Motor neuron (in vitro differentiated cells): ENCODE data around the gene TBC1D21. TPM values are rescaled to one million over a fixed set of nuclear protein-coding genes. Genes with fewer than 3 reads are reported as not detected.

Experiments used
- ATAC-seq, 8 experiments: fragments of 200-7000 bp; cut with Tn5 transposase; replicated peaks in 6 of 8; 2 replicates each; pipeline ENCODE4 v1.8.0; 2021; ENCODE audit warnings: mild to moderate bottlenecking in 8 of 8, moderate library complexity in 8 of 8
- H3K27ac ChIP-seq, 2 donors: fragments of 250-450 bp; sonication (Bioruptor Pico); 2 replicates each; pipeline ENCODE4 v1.9.0; 2021; ENCODE audit warnings: antibody characterized with exemption in 2 of 2, mild to moderate bottlenecking in 2 of 2, moderate library complexity in 1 of 2
- H3K4me1 ChIP-seq, 2 donors: fragments of 250-450 bp; sonication (Bioruptor Pico); replicated peaks in 1 of 2; 2 replicates each; pipeline ENCODE4 v1.6.1; 2021; ENCODE audit warnings: antibody characterized with exemption in 2 of 2, mild to moderate bottlenecking in 2 of 2, moderate library complexity in 1 of 2
- H3K4me3 ChIP-seq, 5 donors: fragments of 250-450 bp; sonication (Bioruptor Pico); 2 replicates each; pipeline ENCODE4 v1.9.0; 2021; ENCODE audit warnings: antibody characterized with exemption in 5 of 5, mild to moderate bottlenecking in 5 of 5, moderate library complexity in 4 of 5
- WGBS, 10 experiments: fragments of 450-650 bp; shearing (Covaris generic); methylation state at CpG; one replicate each; pipeline ENCODE4 v1.0.0; 2022; 5-methylcytosine and 5-hydroxymethylcytosine counted together
- in situ Hi-C, 9 experiments: fragments of 400-800 bp; cut with MboI; loops; one replicate each; pipeline ENCODE4 v1.15.0; 2021; ENCODE audit warnings: low sequenced_read_pairs in 9 of 9, low pct_unique_long_range_greater_than_20kb in 2 of 9; ENCODE audit not compliant: unreplicated experiment in 9 of 9
- total RNA-seq, 8 experiments: library from RNA; unstranded; fragments of 300-600 nt; gene quantifications; 2 replicates each; pipeline versions ENCODE4 v1.2.3 to v1.2.4, GENCODE V29; 2022

TBC1D21 gene
- total RNA-seq, 8 experiments from 2014 or later = not detected

DNA sequence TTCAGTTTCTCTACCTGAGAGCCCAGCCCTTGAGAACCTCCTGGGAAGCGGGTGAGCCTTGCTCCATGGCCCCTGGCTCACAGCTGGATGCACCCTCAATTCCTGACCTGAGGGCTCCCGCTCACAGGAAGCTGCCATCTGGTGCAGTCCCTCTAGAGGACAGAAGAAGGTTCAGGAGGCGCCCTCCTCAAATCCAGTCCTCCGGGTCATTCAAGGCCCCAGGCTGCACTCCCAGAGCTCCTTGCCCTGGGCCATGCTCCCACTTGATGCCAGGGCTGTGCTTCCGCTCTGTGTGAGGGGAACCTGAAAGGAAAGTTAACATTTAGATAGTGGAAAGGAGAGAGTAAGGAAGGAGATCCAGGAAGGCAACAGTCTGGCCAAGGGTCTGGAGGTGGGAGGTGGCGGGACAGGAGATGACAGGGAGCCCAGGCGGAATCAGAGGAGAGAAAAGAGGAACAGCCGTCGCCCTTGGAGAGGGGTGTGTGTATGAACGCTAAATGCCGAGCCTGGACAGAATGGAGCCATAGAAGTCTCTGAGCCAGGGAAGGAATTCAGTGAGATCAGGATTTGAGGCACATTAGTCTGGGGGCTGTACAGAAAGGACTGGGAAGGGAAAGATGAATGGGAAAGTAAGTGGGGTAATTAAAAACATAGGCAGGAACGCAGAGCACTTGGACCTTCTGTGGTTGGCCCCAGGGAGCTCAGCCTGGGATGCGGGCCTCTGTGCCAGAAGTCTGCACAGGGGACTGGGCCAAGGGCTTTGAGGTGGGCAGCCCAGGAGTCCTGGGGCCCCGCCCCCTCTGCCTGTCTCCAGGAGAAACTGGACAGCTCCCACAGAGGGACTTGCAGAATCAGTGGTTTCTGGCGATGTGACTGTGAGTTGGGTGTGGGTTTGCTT is 26.1 kb downstream of the TBC1D21 start:
- H3K4me1 ChIP-seq = peaks cover 24 to 27% of the 10 kb centered on the region in 2 donors
- no peak overlapping the region for H3K4me3 ChIP-seq
- in situ Hi-C loops = loop anchor here in 1 of 9 experiments (25.0 kb wide), 1 partner anchor 187 kb away; no protein-coding TSS in a partner anchor
- WGBS, 10 experiments = 40 to 100% (median 80%) methylated on average over 1 to 7 of the region's 15 CpGs; no CpG with 5 or more reads in 2 of the 10 experiments
- ATAC-seq = peak in 7 of 8 experiments; percentile 2 to 26 (median 15)
- no peak overlapping the region for H3K27ac ChIP-seq

GRCh38 chr15:73900095-73900712 is 26.8 kb downstream of the TBC1D21 start:
- peaks cover 22 to 24% of the 10 kb centered on the region in 2 donors for H3K4me1 ChIP-seq
- H3K27ac ChIP-seq = no peak overlapping the region
- in situ Hi-C loops = loop anchor here in 1 of 9 experiments (25.0 kb wide), 1 partner anchor 188 kb away; no protein-coding TSS in a partner anchor
- peak in 2 of 8 experiments; percentile 17 to 66 for ATAC-seq
- H3K4me3 ChIP-seq = no peak overlapping the region
- WGBS, 10 experiments = 0 to 73% (median 52%) methylated on average over 1 to 3 of the region's 10 CpGs; no CpG with 5 or more reads in 6 of the 10 experiments

- H3K4me3 ChIP-seq = no peak overlapping the region
- ATAC-seq = no peak
- WGBS, 10 experiments = 67 to 100% (median 80%) methylated on average over 1 to 3 of the region's 7 CpGs; no CpG with 5 or more reads in 3 of the 10 experiments
- in situ Hi-C loops = loop anchor here in 1 of 9 experiments (25.0 kb wide), 1 partner anchor 189 kb away; no protein-coding TSS in a partner anchor
- H3K4me1 ChIP-seq = peaks cover 22 to 24% of the 10 kb centered on the region in 2 donors
- H3K27ac ChIP-seq = no peak overlapping the region
These were observed 27.9 kb downstream of the TBC1D21 start for GRCh38 chr15:73901126-73901810.

GRCh38 chr15:73902121-73903020 is 29.0 kb downstream of the TBC1D21 start:
- in situ Hi-C loops = loop anchor here in 1 of 9 experiments (25.0 kb wide), 1 partner anchor 190 kb away; no protein-coding TSS in a partner anchor
- peaks cover 22% of the 10 kb centered on the region in 2 donors for H3K4me1 ChIP-seq
- 50 to 80% (median 60%) methylated on average over 1 to 7 of the region's 11 CpGs; no CpG with 5 or more reads in 3 of the 10 experiments for WGBS, 10 experiments
- no peak overlapping the region for H3K27ac ChIP-seq
- no peak overlapping the region for H3K4me3 ChIP-seq
- peak in 5 of 8 experiments; percentile 6 to 62 (median 51) for ATAC-seq

DNA sequence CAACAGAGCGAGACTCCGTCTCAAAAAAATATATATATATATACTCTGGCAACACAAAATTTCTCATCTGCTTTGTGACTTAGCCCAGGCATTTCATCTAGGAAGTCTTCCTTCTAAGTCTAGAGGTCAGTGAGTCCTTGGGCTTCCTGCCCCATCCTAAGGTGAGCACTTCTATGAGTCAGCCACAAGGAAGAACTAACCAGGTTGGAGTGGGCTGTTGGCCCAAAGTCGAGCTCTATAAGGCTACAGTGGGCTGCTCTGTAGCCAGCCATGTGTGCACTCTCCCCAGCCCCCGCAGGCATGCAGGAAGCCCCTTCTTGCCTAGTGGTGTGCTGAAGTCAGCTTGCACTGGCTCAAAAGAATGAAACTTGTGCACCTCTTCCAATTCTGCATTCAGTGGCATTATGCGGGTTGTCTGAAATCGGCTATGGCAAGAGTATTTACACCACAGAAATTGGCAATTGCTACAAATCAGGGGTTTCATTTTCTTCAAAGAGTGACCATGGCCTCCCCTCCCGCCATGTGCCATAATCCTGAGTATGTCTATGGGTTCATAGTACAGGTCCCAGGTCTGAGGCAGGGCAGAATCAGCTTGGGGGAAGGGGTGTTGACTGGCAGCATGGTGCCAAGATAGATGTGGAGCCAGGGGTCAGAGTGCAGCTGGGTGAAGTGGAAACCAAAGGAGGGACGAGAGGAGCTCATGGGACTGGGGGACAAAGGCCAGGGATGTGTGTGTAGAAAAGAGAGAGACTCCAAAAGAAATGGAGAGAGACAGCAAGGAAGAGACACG is 30.9 kb downstream of the TBC1D21 start:
- in situ Hi-C loops = loop anchor here in 1 of 9 experiments (25.0 kb wide), 1 partner anchor 192 kb away; no protein-coding TSS in a partner anchor
- H3K4me1 ChIP-seq = peaks cover 14 to 16% of the 10 kb centered on the region in 2 donors
- 35 to 100% (median 73%) methylated on average over 1 to 9 of the region's 9 CpGs; no CpG with 5 or more reads in 1 of the 10 experiments for WGBS, 10 experiments
- H3K4me3 ChIP-seq = no peak overlapping the region
- no peak for ATAC-seq
- no peak overlapping the region for H3K27ac ChIP-seq

DNA sequence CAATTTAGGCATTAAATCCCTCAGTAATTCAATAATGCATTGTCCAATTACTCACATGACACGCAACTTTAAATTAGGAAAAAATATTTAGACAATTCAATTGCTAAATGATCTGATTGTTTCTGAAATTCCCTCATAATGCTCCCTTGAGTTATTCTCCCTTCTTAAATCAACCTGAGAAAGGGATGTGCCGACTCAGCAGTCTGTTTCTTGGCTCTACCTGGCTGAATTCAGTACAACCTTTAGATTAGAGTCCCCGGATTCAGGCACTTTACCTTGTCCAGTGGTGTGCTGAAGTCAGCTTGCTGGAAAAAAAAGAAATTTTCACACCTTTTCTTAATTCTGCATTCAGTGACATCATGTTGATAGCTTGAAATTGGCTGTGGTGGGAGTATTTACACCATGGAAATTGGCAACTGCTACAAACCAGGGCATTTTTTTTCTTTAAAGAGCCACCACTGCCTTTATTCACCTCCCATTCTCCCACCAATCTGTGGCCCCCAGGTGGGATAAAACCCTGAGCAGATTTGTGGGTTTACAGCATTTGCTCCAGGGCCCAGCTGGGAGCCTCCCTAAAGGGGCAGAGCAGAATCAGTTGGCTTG is 32.0 kb downstream of the TBC1D21 start:
- in situ Hi-C loops = loop anchor here in 1 of 9 experiments (25.0 kb wide), 1 partner anchor 193 kb away; no protein-coding TSS in a partner anchor
- Histone ChIP-seq H3K27ac (no peak overlapping the region), H3K4me1 (peaks cover 5 to 10% of the 10 kb centered on the region in 2 donors), H3K4me3 (no peak overlapping the region)
- WGBS, 10 experiments = 70 to 100% (median 92%) methylated on average over 1 to 3 of the region's 3 CpGs; no CpG with 5 or more reads in 2 of the 10 experiments
- ATAC-seq = no peak

DNA sequence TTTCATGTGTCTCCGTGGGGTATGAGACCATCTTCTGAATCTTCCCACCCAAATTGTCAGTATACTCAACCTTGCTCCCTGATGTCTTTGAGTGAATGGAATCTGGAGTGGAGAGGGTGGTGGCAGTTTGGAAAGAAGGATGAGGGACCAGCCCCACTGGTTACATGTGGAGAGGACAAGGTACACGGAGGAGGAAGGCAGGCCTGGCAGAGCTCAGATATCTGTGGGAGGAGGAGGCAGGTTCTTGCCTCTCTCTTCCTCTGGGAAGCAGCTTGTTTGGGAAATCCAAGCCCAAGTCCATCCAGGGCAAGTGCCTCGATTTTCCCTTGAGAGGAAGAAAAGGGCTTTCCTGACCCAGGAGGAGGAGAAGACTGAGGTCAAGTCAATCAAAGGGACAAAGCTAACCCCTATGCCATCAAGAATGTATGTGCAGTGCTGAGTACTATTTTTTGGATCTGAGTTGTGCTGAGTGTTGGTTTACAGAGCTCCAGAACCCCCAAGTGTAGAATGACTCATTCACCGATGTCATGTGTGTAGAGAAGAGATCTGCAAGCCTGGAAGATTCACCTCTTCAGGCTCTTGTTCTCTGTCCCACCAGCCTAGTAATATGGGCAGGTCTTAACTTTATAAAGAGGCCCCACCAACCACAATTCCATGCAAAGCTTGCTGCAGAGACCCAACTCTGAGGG is 33.1 kb downstream of the TBC1D21 start:
- Histone ChIP-seq H3K4me1 (peaks cover 5 to 10% of the 10 kb centered on the region in 2 donors), H3K27ac (no peak overlapping the region), H3K4me3 (no peak overlapping the region)
- no peak for ATAC-seq
- in situ Hi-C loops = loop anchor here in 1 of 9 experiments (25.0 kb wide), 1 partner anchor 194 kb away; no protein-coding TSS in a partner anchor
- 25 to 100% (median 60%) methylated on average over 1 to 4 of the region's 4 CpGs; no CpG with 5 or more reads in 3 of the 10 experiments for WGBS, 10 experiments

GRCh38 chr15:73907035-73907408 is 33.7 kb downstream of the TBC1D21 start:
- WGBS, 10 experiments = 50 to 100% (median 89%) methylated on average over 1 to 2 of the region's 2 CpGs; no CpG with 5 or more reads in 2 of the 10 experiments
- Histone ChIP-seq H3K4me3 (no peak overlapping the region), H3K27ac (no peak overlapping the region), H3K4me1 (peaks cover 5 to 10% of the 10 kb centered on the region in 2 donors)
- ATAC-seq = no peak
- in situ Hi-C loops = loop anchor here in 1 of 9 experiments (25.0 kb wide), 1 partner anchor 195 kb away; no protein-coding TSS in a partner anchor

DNA sequence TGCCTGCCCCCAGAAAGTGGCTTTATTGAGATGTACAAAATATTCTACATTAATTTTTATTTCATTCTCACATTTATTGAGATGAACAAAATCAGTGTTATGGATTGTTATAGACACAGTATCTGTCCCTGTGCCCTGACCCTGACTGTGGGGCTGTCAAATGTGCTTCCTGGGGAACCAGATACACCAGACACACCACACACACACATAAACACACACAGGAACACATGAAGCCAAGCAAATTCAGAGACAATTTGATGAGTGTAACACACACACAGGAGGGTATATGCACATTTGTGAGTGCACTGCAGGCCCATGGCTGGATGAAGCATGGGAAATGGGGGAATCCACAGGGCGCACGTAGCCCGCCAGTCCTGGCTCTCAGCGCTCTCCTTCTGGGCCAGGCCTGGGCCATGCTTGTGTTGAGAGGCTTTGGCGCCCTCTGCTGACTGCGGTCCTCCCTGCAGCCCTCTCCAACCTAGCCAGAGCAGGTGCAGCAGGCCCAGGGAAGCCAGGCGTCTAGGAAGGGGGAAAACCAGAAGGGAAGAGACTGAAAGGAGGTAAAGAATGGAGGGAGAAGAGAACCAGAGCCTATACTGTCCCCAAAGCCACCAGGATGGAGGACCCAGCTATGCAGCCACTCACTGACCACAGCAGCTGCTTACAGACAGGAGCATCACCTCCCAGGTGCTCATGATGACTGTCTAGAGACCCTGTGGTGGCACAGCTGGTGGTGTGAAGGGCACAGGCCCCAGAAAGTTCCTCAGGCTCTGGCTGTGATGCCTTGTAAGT is 34.9 kb downstream of the TBC1D21 start:
- Histone ChIP-seq H3K4me3 (no peak overlapping the region), H3K4me1 (peaks cover 0 to 2% of the 10 kb centered on the region in 2 donors), H3K27ac (no peak overlapping the region)
- 0 to 20% (median 17%) methylated on average over 1 to 4 of the region's 7 CpGs; no CpG with 5 or more reads in 5 of the 10 experiments for WGBS, 10 experiments
- in situ Hi-C loops = loop anchor here in 1 of 9 experiments (25.0 kb wide), 1 partner anchor 196 kb away; no protein-coding TSS in a partner anchor
- ATAC-seq = peak; percentile 78 to 100 (median 99)

GRCh38 chr15:73908822-73909122 is 35.4 kb downstream of the TBC1D21 start:
- 67 to 100% (median 86%) methylated on average over 1 to 2 of the region's 2 CpGs; no CpG with 5 or more reads in 5 of the 10 experiments for WGBS, 10 experiments
- H3K4me3 ChIP-seq = no peak overlapping the region
- in situ Hi-C loops = loop anchor here in 1 of 9 experiments (25.0 kb wide), 1 partner anchor 196 kb away; no protein-coding TSS in a partner anchor
- H3K27ac ChIP-seq = no peak overlapping the region
- H3K4me1 ChIP-seq = peaks cover 0 to 2% of the 10 kb centered on the region in 2 donors
- ATAC-seq = peak in 1 of 8 experiments; percentile 3
